ENCODE data around the gene KCNT1. TPM values are rescaled to one million over a fixed set of nuclear protein-coding genes. Genes with fewer than 3 reads are reported as not detected.

The KCNT1 gene
- total RNA-seq, 1 experiment from 2014 or later: 0.68 TPM

GRCh38 chr9:135741276-135742219, 39.6 kb downstream of the KCNT1 start:
- Histone ChIP-seq H4K91ac (ENCODE audit: insufficient read length, low read depth, low read length) (no peak overlapping the region), H4K8ac (replicated peaks; ENCODE audit: insufficient read length, low read depth, low read length) (no peak overlapping the region), H2AFZ (ENCODE audit: low read length) (no peak overlapping the region), H3K56ac (ENCODE audit: insufficient read length, low read depth, low read length) (no peak overlapping the region), H3K14ac (ENCODE audit: insufficient read depth, low read length) (peak overlapping the region; percentile 24), H3K23me2 (ENCODE audit: insufficient read length, low read depth, low read length, poor library complexity, severe bottlenecking) (peaks cover 3% of the 10 kb centered on the region), H3K4me1 (ENCODE audit: insufficient read depth, low read length) (no peaks in the 10 kb centered on the region), H3K4ac (ENCODE audit: low read depth, low read length) (no peak overlapping the region), H4K20me1 (ENCODE audit: control insufficient read depth, insufficient read depth, insufficient read length) (no peaks in the 10 kb centered on the region), H3K9me3 (ENCODE audit: control insufficient read depth, low read depth, low read length) (no peaks in the 10 kb centered on the region), H3T11ph (ENCODE audit: low read length) (no peak overlapping the region), H2BK120ac (ENCODE audit: low read depth, low read length, poor library complexity, severe bottlenecking) (no peak overlapping the region), H4K5ac (ENCODE audit: insufficient read length, low read depth, low read length) (no peak overlapping the region), H3K23ac (ENCODE audit: insufficient read length, low read depth, low read length) (no peak overlapping the region), H3K79me1 (ENCODE audit: insufficient read depth, low read depth, low read length, poor library complexity, severe bottlenecking) (no peaks in the 10 kb centered on the region), H3K18ac (ENCODE audit: insufficient read length, low read depth, low read length) (no peak overlapping the region), H3K79me2 (ENCODE audit: insufficient read depth, low read length) (no peaks in the 10 kb centered on the region), H3K4me2 (ENCODE audit: insufficient read depth, insufficient read length, low read length) (no peak overlapping the region), H2BK20ac (ENCODE audit: low read depth, low read length, poor library complexity, severe bottlenecking) (no peak overlapping the region), H2BK5ac (ENCODE audit: insufficient read length, low read length) (no peak overlapping the region), H3K9ac (ENCODE audit: extremely low read depth, insufficient read length, low read length) (no peak overlapping the region), H2BK12ac (ENCODE audit: insufficient read length, low read depth, low read length) (no peak overlapping the region), H3K27me3 (ENCODE audit: insufficient read depth, low read length) (no peaks in the 10 kb centered on the region), H3K27ac (ENCODE audit: insufficient read length, low read depth, low read length) (no peak overlapping the region), H2BK15ac (ENCODE audit: low read depth, low read length) (no peak overlapping the region), H2AK5ac (ENCODE audit: insufficient read length, low read length) (no peak overlapping the region)
- Mint-ChIP-seq H3K4me1 (peaks cover 0 to 6% of the 10 kb centered on the region in 2 experiments; a peak in 3 of 4 replicates), H3K27me3 (ENCODE audit: low read depth) (peaks cover 9% of the 10 kb centered on the region), H3K27ac (no peak overlapping the region; a peak in 1 of 7 replicates), H3K4me3 (no peak overlapping the region), H3K36me3 (ENCODE audit: insufficient read depth in 1 of 3, low read depth in 3 of 3) (no peaks in the 10 kb centered on the region), H3K9me3 (no peaks in the 10 kb centered on the region)
- DNase-seq: peak; percentile 49
- no CpG with 5 or more reads among the region's 24 CpGs for WGBS (ENCODE audit: extremely low coverage, insufficient read length, low lambda C conversion rate)
- TF ChIP-seq CTCF (conservative IDR thresholded peaks at IDR 0.05): peak; percentile 28; the same call in 2 of the 3 replicates
